Activated T-cell treated with anti-CD3 and anti-CD28 coated beads, Interleukin-2, amount 50 U/mL, for 48 hours (primary cell): Measurements from ENCODE around the gene FFAR4.

Source experiments
- DNase-seq, 2 experiments: peaks; one replicate each; pipeline ENCODE4 v3.0.0-alpha.2; 2020

The FFAR4 gene

GRCh38 chr10:93601146-93601773 is 34.8 kb downstream of the FFAR4 start, which contains the start of gene RBP4:
Gene RBP4 (minus strand): TSS chr10:93601235. CDS start chr10:93601028, 207 bp downstream.
- DNase-seq = no peak

GRCh38 chr10:93601774-93602162 is 35.3 kb downstream of the FFAR4 start:
- no peak for DNase-seq

- no peak for DNase-seq
These were observed 36.6 kb downstream of the FFAR4 start for GRCh38 chr10:93603023-93603422.

- no peak for DNase-seq
These were observed 37.7 kb downstream of the FFAR4 start for GRCh38 chr10:93604146-93604545.

GRCh38 chr10:93608421-93608820 is 42.0 kb downstream of the FFAR4 start:
- DNase-seq = no peak

- no peak for DNase-seq
These were observed 45.8 kb downstream of the FFAR4 start, which contains the start of gene PDE6C for GRCh38 chr10:93612311-93612710. Gene PDE6C (plus strand): TSS chr10:93612537. CDS start chr10:93612726, 189 bp downstream.

GRCh38 chr10:93613126-93613525 is 46.7 kb downstream of the FFAR4 start:
- no peak for DNase-seq

- no peak for DNase-seq
These were observed 47.8 kb downstream of the FFAR4 start for GRCh38 chr10:93614101-93614825.

GRCh38 chr10:93615576-93616235 is 49.2 kb downstream of the FFAR4 start:
- no peak for DNase-seq

- DNase-seq = no peak
These were observed 54.5 kb downstream of the FFAR4 start for GRCh38 chr10:93620925-93621324.

GRCh38 chr10:93622942-93623341 is 56.5 kb downstream of the FFAR4 start:
- DNase-seq = no peak

- no peak for DNase-seq
These were observed 62.4 kb downstream of the FFAR4 start for GRCh38 chr10:93628858-93629257.

GRCh38 chr10:93629647-93630305 is 63.3 kb downstream of the FFAR4 start:
- DNase-seq = no peak

GRCh38 chr10:93630625-93631557 is 64.4 kb downstream of the FFAR4 start:
- no peak for DNase-seq
